ENCODE measurements around the gene SLC4A1AP.

SLC4A1AP gene

DNA sequence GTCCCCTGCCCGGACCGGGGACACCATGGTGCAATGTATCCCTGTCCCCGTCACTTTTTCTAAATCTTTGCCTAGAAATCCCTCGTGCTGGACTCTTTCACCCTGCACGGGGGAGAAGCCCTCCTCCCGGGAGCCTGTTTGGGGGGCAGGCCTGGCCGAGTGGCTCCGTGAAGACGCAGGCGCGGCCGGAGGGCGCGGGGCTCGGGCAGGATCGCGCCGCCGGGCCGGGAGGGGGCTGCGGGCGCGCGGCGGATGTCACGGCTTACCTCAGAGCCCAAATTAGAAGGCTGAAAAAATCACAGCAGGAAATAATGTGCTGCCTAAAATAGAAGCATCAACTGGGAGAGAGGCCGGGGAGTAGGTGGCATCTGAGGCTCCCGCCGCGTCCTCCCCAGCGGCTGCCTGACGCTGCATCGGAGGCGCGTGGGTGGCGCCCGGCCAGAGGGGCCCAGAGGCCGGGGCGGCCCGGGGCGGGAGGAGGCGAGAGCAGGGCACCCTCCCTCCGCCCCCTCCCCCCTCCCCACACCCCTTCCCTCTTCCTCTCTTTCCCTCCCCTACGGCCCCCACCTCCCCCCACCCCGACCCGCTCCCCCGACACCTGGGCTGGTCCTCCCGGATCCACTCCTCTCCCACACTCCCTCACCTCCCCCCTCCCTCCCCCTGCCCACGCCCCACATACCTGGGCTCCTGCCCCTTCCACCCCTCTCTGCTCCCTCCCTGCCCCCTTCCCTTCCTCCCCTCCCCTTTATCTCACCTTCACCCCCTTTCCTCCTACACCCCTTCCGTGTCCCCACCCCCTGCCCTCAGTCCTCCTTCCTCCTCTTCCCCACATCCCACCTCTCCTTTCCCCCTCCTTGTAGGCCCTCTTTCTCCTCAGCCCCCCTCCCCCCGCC is 51.9 kb downstream of the SLC4A1AP start:
- Histone ChIP-seq H3K27ac (peak overlapping the region; percentile 90 to 95), H3K4me3 (peak overlapping the region; percentile 73)
- DNase-seq (ENCODE audit: low spot score): no peak
- TF ChIP-seq, protein P1, sequence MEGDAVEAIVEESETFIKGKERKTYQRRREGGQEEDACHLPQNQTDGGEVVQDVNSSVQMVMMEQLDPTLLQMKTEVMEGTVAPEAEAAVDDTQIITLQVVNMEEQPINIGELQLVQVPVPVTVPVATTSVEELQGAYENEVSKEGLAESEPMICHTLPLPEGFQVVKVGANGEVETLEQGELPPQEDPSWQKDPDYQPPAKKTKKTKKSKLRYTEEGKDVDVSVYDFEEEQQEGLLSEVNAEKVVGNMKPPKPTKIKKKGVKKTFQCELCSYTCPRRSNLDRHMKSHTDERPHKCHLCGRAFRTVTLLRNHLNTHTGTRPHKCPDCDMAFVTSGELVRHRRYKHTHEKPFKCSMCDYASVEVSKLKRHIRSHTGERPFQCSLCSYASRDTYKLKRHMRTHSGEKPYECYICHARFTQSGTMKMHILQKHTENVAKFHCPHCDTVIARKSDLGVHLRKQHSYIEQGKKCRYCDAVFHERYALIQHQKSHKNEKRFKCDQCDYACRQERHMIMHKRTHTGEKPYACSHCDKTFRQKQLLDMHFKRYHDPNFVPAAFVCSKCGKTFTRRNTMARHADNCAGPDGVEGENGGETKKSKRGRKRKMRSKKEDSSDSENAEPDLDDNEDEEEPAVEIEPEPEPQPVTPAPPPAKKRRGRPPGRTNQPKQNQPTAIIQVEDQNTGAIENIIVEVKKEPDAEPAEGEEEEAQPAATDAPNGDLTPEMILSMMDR (IDR thresholded peaks at IDR 0.05): no peak

DNA sequence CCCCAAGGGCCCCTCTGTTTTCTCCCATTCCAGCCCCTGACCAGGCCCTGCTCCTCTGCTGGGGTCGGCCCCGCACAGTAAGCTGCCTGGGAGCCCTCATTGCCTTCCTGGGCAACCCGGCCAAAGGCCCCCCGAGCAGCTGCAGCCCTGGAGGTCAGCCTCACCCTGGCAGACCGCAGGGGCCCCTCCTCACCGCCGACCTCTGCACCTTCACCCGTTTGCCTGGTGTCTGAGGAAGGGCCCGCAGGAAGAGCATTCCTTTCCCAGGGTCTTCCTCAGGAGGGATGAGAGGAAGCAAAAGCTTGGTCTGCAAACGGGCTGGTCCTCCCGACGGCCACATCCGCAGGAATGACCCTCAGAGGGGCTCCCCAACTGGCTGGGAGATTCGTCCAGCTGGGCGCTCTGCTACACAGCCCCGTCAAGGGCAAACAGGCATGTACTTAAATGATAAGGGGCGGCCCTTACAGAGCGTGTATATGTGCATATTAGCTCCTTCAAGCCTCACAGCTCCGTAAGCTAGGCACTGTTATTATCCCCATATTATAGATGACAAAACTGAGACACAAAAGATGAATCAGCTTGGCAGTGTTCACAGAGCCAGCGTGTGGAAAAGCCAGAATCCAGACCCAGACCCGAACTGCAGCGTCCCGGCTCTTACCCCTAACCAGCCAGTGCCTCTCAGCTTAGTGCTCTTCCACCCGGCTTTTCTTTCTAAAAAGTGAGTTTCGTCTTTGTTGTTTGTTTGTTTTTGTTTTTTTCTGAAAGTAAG is 52.8 kb downstream of the SLC4A1AP start:
- DNase-seq (ENCODE audit: low spot score): no peak
- no peak overlapping the region for H3K4me3 ChIP-seq
- H3K27ac ChIP-seq: peak overlapping the region; percentile 90 to 95
- TF ChIP-seq, protein P1 (IDR thresholded peaks at IDR 0.05): no peak

DNA sequence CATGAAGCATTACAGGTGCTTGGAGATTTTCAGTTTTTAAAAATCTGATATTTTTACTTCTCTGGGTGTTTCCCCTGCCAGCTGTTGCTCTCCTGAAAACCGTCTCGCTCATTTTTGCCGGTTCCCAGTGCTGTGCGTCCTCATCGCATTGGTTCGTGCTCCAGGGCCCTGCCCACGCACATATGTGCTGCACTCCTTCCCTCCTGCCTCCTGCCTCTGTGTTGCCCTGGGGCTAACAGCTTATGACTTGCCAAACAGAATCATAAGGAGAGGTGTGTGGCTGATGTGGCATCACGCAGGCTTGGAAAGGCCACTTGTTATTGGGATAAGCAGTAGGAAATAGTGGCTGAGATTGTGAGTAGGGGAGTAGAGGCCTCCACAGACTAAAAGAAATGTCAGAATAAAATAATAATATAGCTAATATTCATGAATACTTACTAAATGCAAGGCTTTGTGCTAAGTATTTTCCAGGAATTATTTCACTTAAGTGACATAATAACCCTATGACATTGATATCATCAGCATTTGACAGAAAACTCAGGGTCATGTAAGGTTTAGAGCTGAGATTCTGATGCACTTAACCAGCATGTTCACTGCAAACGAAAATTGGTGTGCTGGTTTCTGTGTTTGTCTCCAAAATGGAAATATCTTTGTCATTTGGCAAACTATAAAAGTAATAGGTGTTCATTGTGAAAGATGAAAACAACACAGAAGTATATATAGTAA is 53.5 kb downstream of the SLC4A1AP start:
- no peak overlapping the region for H3K4me3 ChIP-seq
- no peak for DNase-seq (ENCODE audit: low spot score)

DNA sequence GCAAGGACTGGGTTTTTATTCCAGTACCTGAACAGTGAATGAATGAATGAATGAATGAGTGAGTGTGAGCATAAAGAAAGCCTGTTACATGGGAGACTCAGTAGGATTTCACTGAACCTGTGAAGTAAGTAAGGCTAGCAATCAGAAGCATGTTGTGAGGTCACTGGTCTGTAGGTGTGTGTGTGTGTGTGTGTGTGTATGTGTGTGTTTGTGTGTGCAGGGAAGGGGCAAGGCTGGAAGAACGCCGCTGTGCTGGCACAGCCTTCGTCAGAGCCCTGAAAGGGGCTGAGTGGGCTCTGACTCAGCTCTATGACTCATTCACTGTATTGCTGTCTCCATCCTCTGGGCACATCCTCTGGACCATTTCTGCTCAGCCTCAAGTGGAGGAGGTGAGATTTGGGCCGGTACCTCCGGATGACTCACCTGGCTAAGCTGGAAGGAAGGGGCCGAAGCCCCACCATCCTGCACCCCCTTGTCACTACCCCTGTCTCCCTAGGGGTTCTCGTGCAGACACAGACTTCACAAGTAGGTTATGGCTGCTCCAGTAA is 56.4 kb downstream of the SLC4A1AP start:
- Histone ChIP-seq H3K27ac (peak overlapping the region; percentile 64 to 75), H3K4me3 (no peak overlapping the region)
- TF ChIP-seq, protein P1 (IDR thresholded peaks at IDR 0.05): no peak
- no peak for DNase-seq (ENCODE audit: low spot score)

More for the DNA sequence above, 53.5 kb downstream of the SLC4A1AP start:
- peak overlapping the region; percentile 90 to 95 for H3K27ac ChIP-seq
- TF ChIP-seq, protein P1 (IDR thresholded peaks at IDR 0.05): no peak

- Histone ChIP-seq H3K27ac (peak overlapping the region in 1 of 2 donors; percentile 75), H3K4me3 (no peak overlapping the region)
- DNase-seq (ENCODE audit: low spot score): no peak
- TF ChIP-seq, protein P1 (IDR thresholded peaks at IDR 0.05): no peak
Observed at GRCh38 chr2:27721335-27721734, 57.6 kb downstream of the SLC4A1AP start.

- TF ChIP-seq, protein P1 (IDR thresholded peaks at IDR 0.05): no peak
- no peak for DNase-seq (ENCODE audit: low spot score)
- Histone ChIP-seq H3K27ac (peak overlapping the region; percentile 11 to 75), H3K4me3 (no peak overlapping the region)
Observed at GRCh38 chr2:27721884-27722485, 58.3 kb downstream of the SLC4A1AP start.
